Measurements from ENCODE around the gene GADL1.

GRCh38 chr3:30862004-30862403, 32.5 kb downstream of the GADL1 start:
- TF ChIP-seq POLR2A (IDR thresholded peaks at IDR 0.05; ENCODE audit: low read length) (no peak), GATA1 (IDR thresholded peaks at IDR 0.05; ENCODE audit: low read depth, low read length) (no peak)
